Esophagus squamous epithelium (tissue), 4 donors: ENCODE results near the gene LTBP3.

Experiments used
- POLR2A ChIP-seq, 4 donors: fragments of 450-650 bp; IDR thresholded peaks; one replicate each; pipeline ENCODE4 v1.6.1; 2017; ENCODE audit warnings: antibody characterized with exemption in 4 of 4, mild to moderate bottlenecking in 4 of 4, moderate library complexity in 3 of 4
- TF ChIP-seq, protein P1 (sequence below), 6 experiments: fragments of 450-650 bp in 4 of 6; fragments of 200-600 bp in 2 of 6; sonication (generic) in 2 of 6; IDR thresholded peaks; one replicate each; pipeline ENCODE4 v1.5.1; 2016 to 2019; ENCODE audit warnings: antibody characterized with exemption in 6 of 6, mild to moderate bottlenecking in 4 of 6, moderate library complexity in 4 of 6

DNA sequence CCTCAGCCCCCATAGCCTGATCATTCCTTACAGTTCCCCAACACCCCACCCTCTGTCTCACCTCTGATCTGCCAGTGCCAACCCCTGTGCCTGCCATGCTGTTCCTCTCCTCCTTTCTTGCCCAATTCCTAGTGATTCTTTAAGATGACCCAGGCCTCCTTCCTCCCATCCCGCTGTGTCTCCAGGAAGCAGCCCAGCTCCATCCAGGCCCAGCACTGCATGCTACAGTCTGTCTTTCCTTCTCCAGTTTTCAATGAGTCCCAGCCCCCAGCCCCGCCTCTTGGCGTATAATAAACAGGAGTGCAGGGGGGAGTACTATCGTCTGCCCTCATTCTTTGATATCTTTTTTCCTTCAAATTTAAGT, 12.3 kb downstream of the LTBP3 start:
- TF ChIP-seq, protein P1, sequence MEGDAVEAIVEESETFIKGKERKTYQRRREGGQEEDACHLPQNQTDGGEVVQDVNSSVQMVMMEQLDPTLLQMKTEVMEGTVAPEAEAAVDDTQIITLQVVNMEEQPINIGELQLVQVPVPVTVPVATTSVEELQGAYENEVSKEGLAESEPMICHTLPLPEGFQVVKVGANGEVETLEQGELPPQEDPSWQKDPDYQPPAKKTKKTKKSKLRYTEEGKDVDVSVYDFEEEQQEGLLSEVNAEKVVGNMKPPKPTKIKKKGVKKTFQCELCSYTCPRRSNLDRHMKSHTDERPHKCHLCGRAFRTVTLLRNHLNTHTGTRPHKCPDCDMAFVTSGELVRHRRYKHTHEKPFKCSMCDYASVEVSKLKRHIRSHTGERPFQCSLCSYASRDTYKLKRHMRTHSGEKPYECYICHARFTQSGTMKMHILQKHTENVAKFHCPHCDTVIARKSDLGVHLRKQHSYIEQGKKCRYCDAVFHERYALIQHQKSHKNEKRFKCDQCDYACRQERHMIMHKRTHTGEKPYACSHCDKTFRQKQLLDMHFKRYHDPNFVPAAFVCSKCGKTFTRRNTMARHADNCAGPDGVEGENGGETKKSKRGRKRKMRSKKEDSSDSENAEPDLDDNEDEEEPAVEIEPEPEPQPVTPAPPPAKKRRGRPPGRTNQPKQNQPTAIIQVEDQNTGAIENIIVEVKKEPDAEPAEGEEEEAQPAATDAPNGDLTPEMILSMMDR (IDR thresholded peaks at IDR 0.05): no peak
- no peak for TF ChIP-seq POLR2A (IDR thresholded peaks at IDR 0.05)
